K562 (cell line): ENCODE results near the gene CHRNB1. TPM values are rescaled to one million over a fixed set of nuclear protein-coding genes. Genes with fewer than 3 reads are reported as not detected.
A peak's percentile ranks its signal among the peaks of the same experiment; 100 is the strongest.

ENCODE experiments used
- CHD7 ChIP-seq: fragments of 200-600 bp; sonication (generic); IDR thresholded peaks from one replicate; pipeline ENCODE4 v1.6.1; 2012; ENCODE audit warnings: mild to moderate bottlenecking, low read depth, low read length, inconsistent platforms
- GTF2A2 ChIP-seq: IDR thresholded peaks from 2 replicates; pipeline ENCODE4 v1.6.1; 2016; ENCODE audit warnings: mild to moderate bottlenecking, missing genetic modification characterization, missing compliant biosample characterization
- HDGF ChIP-seq: fragments of 450-650 bp; IDR thresholded peaks from 2 replicates; pipeline ENCODE4 v1.6.1; 2016
- JUN ChIP-seq, 2 experiments: sonication (generic) in 1 of 2; formaldehyde crosslinking in 1 of 2; IDR thresholded peaks; 2 replicates each; pipeline versions ENCODE4 v1.6.1 to v1.8.0; 2012 to 2022; ENCODE audit warnings: borderline replicate concordance in 2 of 2, mild to moderate bottlenecking in 2 of 2, improper control_type of control experiment in 1 of 2, low read depth in 1 of 2, low read length in 1 of 2, missing genetic modification reagents in 1 of 2
- RBM22 ChIP-seq: fragments of 200-400 bp; formaldehyde crosslinking; IDR thresholded peaks from 2 replicates; pipeline ENCODE4 v1.6.1; 2018; ENCODE audit warnings: low read length, low read depth; ENCODE audit not compliant: poor library complexity, severe bottlenecking
- RFX7 ChIP-seq: fragments of 250-450 bp; sonication (Bioruptor Pico); IDR thresholded peaks from 2 replicates; pipeline ENCODE4 v1.5.1; 2021; ENCODE audit warnings: mild to moderate bottlenecking
- TAF1 ChIP-seq: IDR thresholded peaks from 2 replicates; pipeline ENCODE4 v1.6.1; 2011; ENCODE audit warnings: mild to moderate bottlenecking, low read length, moderate library complexity; ENCODE audit not compliant: insufficient read depth, control insufficient read depth, severe bottlenecking; ENCODE audit errors: extremely low read depth
- TAF9B ChIP-seq: fragments of 450-650 bp; IDR thresholded peaks from 2 replicates; pipeline ENCODE4 v1.6.1; 2018; ENCODE audit warnings: mild to moderate bottlenecking; ENCODE audit not compliant: partially characterized antibody
- TSC22D4 ChIP-seq: fragments of 450-650 bp; IDR thresholded peaks from 2 replicates; pipeline ENCODE4 v1.6.1; 2016; ENCODE audit warnings: missing genetic modification characterization, missing biosample characterization, control low read depth
- ZNF384 ChIP-seq: IDR thresholded peaks from 2 replicates; pipeline ENCODE4 v1.6.1; 2012; ENCODE audit warnings: low read depth, low read length, improper control_type of control experiment
- ZNF699 ChIP-seq: fragments of 250-450 bp; sonication (Bioruptor Pico); IDR thresholded peaks from 2 replicates; pipeline ENCODE4 v1.8.0; 2021; ENCODE audit warnings: mild to moderate bottlenecking, moderate library complexity; ENCODE audit not compliant: insufficient replicate concordance
- ZNF75A ChIP-seq: fragments of 450-650 bp; formaldehyde crosslinking; IDR thresholded peaks from 2 replicates; pipeline ENCODE4 v1.4.0; 2020; ENCODE audit warnings: mild to moderate bottlenecking
- ZNF766 ChIP-seq: fragments of 200-800 bp; sonication (Bioruptor generic); conservative IDR thresholded peaks from 2 replicates; pipeline ENCODE4 v1.6.1; 2016; ENCODE audit warnings: missing genetic modification characterization, missing compliant biosample characterization
- polyA plus RNA-seq, 8 experiments: library from polyadenylated mRNA; depleted of rRNA in 4 of 8; stranded (reverse) in 5 of 8; unstranded in 3 of 8; fragments of >200 nt; fragmentation: Nextera tagmentation in 2 of 8; fragmentation: Illumina TruSeq in 1 of 8; extraction: Ambion mirVana in 2 of 8; extraction: Trizol in 1 of 8; gene quantifications; 2 replicates each; pipeline versions ENCODE4 v1.2.1 to v1.2.3, GENCODE V29; 2011 to 2014; ENCODE audit warnings: inconsistent platforms in 1 of 8, missing spikeins in 1 of 8
- total RNA-seq, 7 experiments: library from RNA; depleted of rRNA in 6 of 7; stranded (reverse); fragments of >200 nt in 6 of 7; fragmentation: Illumina TruSeq in 2 of 7; extraction: Trizol in 2 of 7; gene quantifications; 2 replicates each; pipeline versions ENCODE4 v1.2.1 to v1.2.3, GENCODE V29; 2011 to 2021; ENCODE audit warnings: low replicate concordance in 1 of 7
- TF ChIP-seq, protein P1 (sequence below): fragments of 450-650 bp; formaldehyde crosslinking; IDR thresholded peaks from 2 replicates; pipeline ENCODE4 v1.4.0; 2020; ENCODE audit warnings: mild to moderate bottlenecking, moderate library complexity

Gene CHRNB1
- total and polyA plus RNA-seq, 9 of the 15 experiments (the other 6 are each of a cell fraction or from before 2014, with no cell fraction given) = 4.7 to 12.3 (median 6.8) TPM

GRCh38 chr17:7478276-7479212 is 33.7 kb downstream of the CHRNB1 start (continued):
- TF ChIP-seq TAF9B = no peak
- TF ChIP-seq ZNF75A (CRISPR knock-in tag) = no peak
- TF ChIP-seq TSC22D4 (tag) = no peak
- no peak for TF ChIP-seq TAF1
- no peak for TF ChIP-seq CHD7
- no peak for TF ChIP-seq GTF2A2 (tag)
- TF ChIP-seq JUN (IDR thresholded peaks at IDR 0.05; ENCODE audit: borderline replicate concordance, low read depth, low read length) = no peak
- TF ChIP-seq JUN (CRISPR knock-in tag; IDR thresholded peaks at IDR 0.05; ENCODE audit: borderline replicate concordance) = no peak
- TF ChIP-seq ZNF699 (CRISPR knock-in tag) = no peak
- no peak for TF ChIP-seq ZNF766 (CRISPR knock-in tag)
- TF ChIP-seq HDGF = peak; percentile 7; the same call in 1 of the 2 replicates
- no peak for TF ChIP-seq RFX7 (CRISPR knock-in tag)
- TF ChIP-seq, protein P1, sequence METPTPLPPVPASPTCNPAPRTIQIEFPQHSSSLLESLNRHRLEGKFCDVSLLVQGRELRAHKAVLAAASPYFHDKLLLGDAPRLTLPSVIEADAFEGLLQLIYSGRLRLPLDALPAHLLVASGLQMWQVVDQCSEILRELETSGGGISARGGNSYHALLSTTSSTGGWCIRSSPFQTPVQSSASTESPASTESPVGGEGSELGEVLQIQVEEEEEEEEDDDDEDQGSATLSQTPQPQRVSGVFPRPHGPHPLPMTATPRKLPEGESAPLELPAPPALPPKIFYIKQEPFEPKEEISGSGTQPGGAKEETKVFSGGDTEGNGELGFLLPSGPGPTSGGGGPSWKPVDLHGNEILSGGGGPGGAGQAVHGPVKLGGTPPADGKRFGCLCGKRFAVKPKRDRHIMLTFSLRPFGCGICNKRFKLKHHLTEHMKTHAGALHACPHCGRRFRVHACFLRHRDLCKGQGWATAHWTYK (CRISPR knock-in tag) = no peak
- no peak for TF ChIP-seq RBM22
- no peak for TF ChIP-seq ZNF384
